Peyer's patch (tissue), 4 donors: ENCODE results near the gene NHSL2. TPM values are rescaled to one million over a fixed set of nuclear protein-coding genes. Genes with fewer than 3 reads are reported as not detected.

ENCODE experiments used
- DNase-seq, 3 donors: peaks; one replicate each; pipeline ENCODE4 v3.0.0-alpha.2; 2017 to 2019
- H3K27ac ChIP-seq, 4 donors: fragments of 200-600 bp; sonication (generic); one replicate each; pipeline ENCODE4 v1.5.1; 2016 to 2019
- H3K27me3 ChIP-seq, 2 donors: fragments of 200-600 bp; sonication (generic); one replicate each; pipeline ENCODE4 v1.5.1; 2019
- H3K36me3 ChIP-seq, 3 donors: fragments of 200-600 bp; sonication (generic); one replicate each; pipeline ENCODE4 v1.5.1; 2016 to 2019
- H3K4me1 ChIP-seq, 4 donors: fragments of 200-600 bp; sonication (generic); one replicate each; pipeline ENCODE4 v1.5.1; 2016 to 2019
- H3K4me3 ChIP-seq, 4 donors: fragments of 200-600 bp; sonication (generic); 1 replicate in 3 of 4; 2 replicates in 1 of 4; pipeline ENCODE4 v1.5.1; 2016 to 2019; ENCODE audit warnings: mild to moderate bottlenecking in 1 of 4
- H3K9me3 ChIP-seq, 4 donors: fragments of 200-600 bp; sonication (generic); one replicate each; pipeline ENCODE4 v1.5.1; 2016 to 2019; ENCODE audit warnings: mild to moderate bottlenecking in 1 of 4
- POLR2A ChIP-seq, 2 donors: fragments of 450-650 bp; IDR thresholded peaks; one replicate each; pipeline ENCODE4 v1.5.1; 2017; ENCODE audit warnings: antibody characterized with exemption in 2 of 2, mild to moderate bottlenecking in 2 of 2, moderate library complexity in 2 of 2
- total RNA-seq, 4 donors: library from RNA; depleted of rRNA; stranded (reverse); fragments of >200 nt; gene quantifications; one replicate each; pipeline ENCODE4 v1.1.0, GENCODE V29; 2016
- TF ChIP-seq, protein P1 (sequence below), 6 experiments: fragments of 450-650 bp in 4 of 6; fragments of 200-600 bp in 2 of 6; sonication (generic) in 1 of 6; IDR thresholded peaks; one replicate each; pipeline ENCODE4 v1.5.1; 2017 to 2019; ENCODE audit warnings: antibody characterized with exemption in 6 of 6, mild to moderate bottlenecking in 3 of 6, moderate library complexity in 1 of 6

The NHSL2 gene
- total RNA-seq, 4 donors from 2014 or later = 0.53 to 2.9 (median 2.2) TPM

DNA sequence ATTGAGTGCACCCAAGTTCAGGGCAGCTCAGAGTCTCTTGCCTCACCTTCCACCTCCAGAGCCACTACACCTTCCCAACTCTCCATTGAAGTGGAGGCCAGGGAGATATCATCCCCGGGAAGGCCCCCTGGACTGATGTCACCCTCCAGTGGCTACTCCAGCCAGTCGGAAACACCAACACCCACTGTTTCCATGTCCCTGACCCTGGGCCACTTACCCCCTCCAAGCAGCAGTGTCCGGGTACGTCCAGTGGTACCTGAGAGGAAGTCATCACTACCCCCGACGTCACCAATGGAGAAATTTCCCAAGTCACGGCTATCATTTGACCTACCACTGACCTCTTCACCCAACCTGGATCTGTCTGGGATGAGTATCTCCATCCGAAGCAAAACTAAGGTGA lies 228.9 kb downstream of the NHSL2 start:
- H3K27me3 ChIP-seq = no peaks in the 10 kb centered on the region
- no peak overlapping the region for H3K27ac ChIP-seq
- no peaks in the 10 kb centered on the region for H3K9me3 ChIP-seq
- no peak overlapping the region for H3K4me3 ChIP-seq
- no peak for DNase-seq
- TF ChIP-seq POLR2A (IDR thresholded peaks at IDR 0.05) = no peak
- TF ChIP-seq, protein P1, sequence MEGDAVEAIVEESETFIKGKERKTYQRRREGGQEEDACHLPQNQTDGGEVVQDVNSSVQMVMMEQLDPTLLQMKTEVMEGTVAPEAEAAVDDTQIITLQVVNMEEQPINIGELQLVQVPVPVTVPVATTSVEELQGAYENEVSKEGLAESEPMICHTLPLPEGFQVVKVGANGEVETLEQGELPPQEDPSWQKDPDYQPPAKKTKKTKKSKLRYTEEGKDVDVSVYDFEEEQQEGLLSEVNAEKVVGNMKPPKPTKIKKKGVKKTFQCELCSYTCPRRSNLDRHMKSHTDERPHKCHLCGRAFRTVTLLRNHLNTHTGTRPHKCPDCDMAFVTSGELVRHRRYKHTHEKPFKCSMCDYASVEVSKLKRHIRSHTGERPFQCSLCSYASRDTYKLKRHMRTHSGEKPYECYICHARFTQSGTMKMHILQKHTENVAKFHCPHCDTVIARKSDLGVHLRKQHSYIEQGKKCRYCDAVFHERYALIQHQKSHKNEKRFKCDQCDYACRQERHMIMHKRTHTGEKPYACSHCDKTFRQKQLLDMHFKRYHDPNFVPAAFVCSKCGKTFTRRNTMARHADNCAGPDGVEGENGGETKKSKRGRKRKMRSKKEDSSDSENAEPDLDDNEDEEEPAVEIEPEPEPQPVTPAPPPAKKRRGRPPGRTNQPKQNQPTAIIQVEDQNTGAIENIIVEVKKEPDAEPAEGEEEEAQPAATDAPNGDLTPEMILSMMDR (IDR thresholded peaks at IDR 0.05) = no peak
- H3K36me3 ChIP-seq = no peaks in the 10 kb centered on the region
- no peaks in the 10 kb centered on the region for H3K4me1 ChIP-seq

DNA sequence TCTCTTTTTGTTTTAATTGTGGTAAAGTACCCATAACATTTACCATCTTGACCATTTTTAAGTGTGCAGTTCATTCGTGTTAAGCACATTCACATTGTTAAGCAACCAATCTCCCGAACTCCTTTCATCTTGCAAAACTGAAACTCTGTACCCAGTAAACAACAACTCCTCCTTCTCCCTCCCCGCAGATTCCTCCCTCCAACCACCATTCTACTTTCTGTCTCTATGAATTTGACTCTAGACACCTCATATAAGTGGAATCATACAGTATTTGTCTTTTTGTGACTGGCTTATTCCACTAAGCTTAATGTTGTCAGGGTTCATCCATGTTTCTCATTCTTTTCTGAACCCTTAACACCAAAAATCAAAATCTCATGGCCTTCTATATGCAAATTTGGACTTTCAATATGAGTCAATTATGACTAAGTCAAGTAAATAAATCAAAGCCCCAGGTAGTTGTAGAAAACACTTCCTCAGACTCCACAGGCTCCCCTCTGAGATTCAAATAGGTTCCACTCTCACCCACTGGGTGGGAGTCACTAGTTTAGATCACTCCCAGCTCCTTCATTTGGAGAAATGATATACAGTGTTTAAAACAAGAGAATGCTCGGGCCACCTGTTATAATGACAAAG lies 230.8 kb downstream of the NHSL2 start:
- Histone ChIP-seq H3K27ac (no peak overlapping the region), H3K9me3 (no peaks in the 10 kb centered on the region), H3K4me1 (no peaks in the 10 kb centered on the region), H3K4me3 (no peak overlapping the region), H3K27me3 (no peaks in the 10 kb centered on the region), H3K36me3 (no peaks in the 10 kb centered on the region)
- TF ChIP-seq, protein P1 (IDR thresholded peaks at IDR 0.05) = no peak
- DNase-seq = no peak

DNA sequence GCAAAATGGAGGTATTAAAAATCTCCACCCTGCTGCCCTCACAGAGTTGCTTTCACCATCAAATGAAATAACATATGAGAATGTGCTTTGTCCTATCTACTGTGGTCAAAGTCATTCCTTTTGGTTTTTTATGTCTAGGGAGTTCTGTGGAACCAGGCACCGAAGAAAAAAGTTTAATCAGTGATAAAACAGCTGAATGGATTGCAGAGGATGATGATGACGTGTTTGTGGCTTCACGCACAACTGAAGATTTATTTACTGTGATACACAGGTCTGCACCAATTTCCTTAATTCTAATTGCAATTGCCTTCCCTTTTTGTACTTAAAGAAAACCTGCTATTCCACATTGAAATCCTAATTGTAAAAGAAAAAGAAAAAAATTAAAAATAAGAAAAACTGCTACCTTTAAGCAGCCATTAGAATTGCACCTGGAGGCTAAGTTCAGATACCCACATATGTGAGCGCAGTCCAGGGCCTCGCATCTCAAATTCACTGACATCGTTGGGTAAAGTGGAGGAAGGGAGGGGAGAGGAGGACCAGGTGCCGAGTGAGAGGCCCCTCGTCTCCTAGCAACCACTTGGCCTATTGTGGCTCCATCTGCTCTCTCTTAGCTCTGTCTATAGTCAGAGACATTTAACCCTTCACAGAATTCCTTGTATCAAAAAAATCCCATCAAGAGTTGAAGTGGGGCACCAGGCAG lies 231.6 kb downstream of the NHSL2 start:
- no peaks in the 10 kb centered on the region for H3K27me3 ChIP-seq
- TF ChIP-seq, protein P1 (IDR thresholded peaks at IDR 0.05) = no peak
- no peak for TF ChIP-seq POLR2A (IDR thresholded peaks at IDR 0.05)
- H3K4me3 ChIP-seq = no peak overlapping the region
- DNase-seq = no peak
- no peaks in the 10 kb centered on the region for H3K9me3 ChIP-seq
- H3K4me1 ChIP-seq = no peaks in the 10 kb centered on the region
- H3K27ac ChIP-seq = no peak overlapping the region
- H3K36me3 ChIP-seq = no peaks in the 10 kb centered on the region

DNA sequence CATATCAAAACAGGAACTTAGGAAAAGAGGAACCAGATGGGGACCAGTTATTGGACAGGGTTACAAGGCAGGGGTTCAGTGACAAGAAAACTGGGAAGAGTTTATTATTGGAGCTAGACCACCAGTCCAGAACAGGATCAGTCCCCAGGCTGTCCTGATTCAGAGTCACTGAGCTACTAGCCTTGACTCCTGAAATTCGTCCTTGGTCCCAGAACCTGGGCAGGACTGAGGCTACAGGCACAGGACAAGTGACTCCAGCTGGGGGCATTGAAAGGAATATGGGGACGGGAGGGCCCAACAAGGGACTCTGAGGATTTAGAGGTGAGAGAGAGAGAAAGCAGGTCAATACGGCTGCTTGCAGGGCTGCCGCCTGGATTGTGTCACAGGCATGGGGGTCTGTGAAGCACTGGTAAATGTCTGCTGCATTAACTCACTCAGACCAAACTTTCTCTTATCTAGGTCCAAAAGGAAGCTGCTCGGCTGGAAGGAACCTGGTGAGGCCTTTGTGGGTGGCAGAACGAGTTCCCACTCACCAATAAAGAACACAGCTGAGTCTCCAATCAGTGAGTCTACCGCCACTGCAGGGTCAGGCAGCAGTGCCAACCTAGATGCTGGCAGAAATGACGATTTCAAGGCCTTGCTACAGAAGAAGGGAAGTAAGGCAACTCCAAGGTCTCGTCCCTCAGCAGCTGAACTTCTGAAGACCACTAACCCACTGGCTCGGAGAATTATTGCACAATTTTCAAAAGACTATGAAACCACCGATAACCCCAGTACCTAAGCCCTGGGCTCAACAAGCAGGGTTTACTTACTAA lies 232.4 kb downstream of the NHSL2 start:
- no peak overlapping the region for H3K4me3 ChIP-seq
- TF ChIP-seq, protein P1 (IDR thresholded peaks at IDR 0.05) = no peak
- TF ChIP-seq POLR2A (IDR thresholded peaks at IDR 0.05) = no peak
- H3K27ac ChIP-seq = no peak overlapping the region

DNA sequence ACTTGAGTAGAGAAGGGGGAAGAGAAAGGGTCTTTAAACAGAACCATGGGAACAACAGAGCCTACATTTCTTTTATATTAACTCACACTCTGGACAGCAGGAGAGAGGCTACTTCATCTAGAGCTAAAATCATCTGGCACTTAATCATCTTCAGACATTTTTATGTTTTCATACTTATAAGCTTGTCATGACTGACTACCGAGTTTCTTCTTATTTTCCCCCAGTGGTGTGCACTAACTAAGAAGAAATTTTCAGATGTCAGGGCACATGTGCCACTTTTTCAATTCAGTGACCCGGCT lies 232.9 kb downstream of the NHSL2 start:
- TF ChIP-seq POLR2A (IDR thresholded peaks at IDR 0.05) = no peak
- TF ChIP-seq, protein P1 (IDR thresholded peaks at IDR 0.05) = no peak
- DNase-seq = no peak
- Histone ChIP-seq H3K4me3 (no peak overlapping the region), H3K36me3 (no peaks in the 10 kb centered on the region), H3K27me3 (no peaks in the 10 kb centered on the region), H3K4me1 (no peaks in the 10 kb centered on the region), H3K9me3 (no peaks in the 10 kb centered on the region), H3K27ac (no peak overlapping the region)

More for the DNA sequence above, 232.4 kb downstream of the NHSL2 start:
- no peaks in the 10 kb centered on the region for H3K36me3 ChIP-seq
- H3K4me1 ChIP-seq = no peaks in the 10 kb centered on the region
- no peaks in the 10 kb centered on the region for H3K27me3 ChIP-seq
- DNase-seq = no peak
- H3K9me3 ChIP-seq = no peaks in the 10 kb centered on the region
